Muscle of back (tissue), 11 donors: Measurements from ENCODE around the gene HDAC8. TPM values are rescaled to one million over a fixed set of nuclear protein-coding genes. Genes with fewer than 3 reads are reported as not detected.

Source experiments
- DNase-seq, 3 donors: peaks; one replicate each; pipeline versions ENCODE4 v3.0.0 to v3.0.0-alpha.2; 2013
- polyA plus RNA-seq, 10 donors: library from polyadenylated mRNA; unstranded; fragments of 120-200 nt; gene quantifications; one replicate each; pipeline ENCODE4 v1.2.1, GENCODE V29; 2013; ENCODE audit not compliant: insufficient read length in 10 of 10

The HDAC8 gene
- polyA plus RNA-seq, 10 donors = 14.2 to 27.0 (median 18.5) TPM

- peak in 1 of 3 donors; percentile 6 for DNase-seq
Measured at GRCh38 chrX:72299891-72300630, 272.6 kb downstream of the HDAC8 start.

GRCh38 chrX:72297953-72298730 lies 274.5 kb downstream of the HDAC8 start:
- DNase-seq = no peak

- no peak for DNase-seq
Measured at GRCh38 chrX:72296991-72297390, 275.7 kb downstream of the HDAC8 start.

GRCh38 chrX:72295745-72296144 lies 276.9 kb downstream of the HDAC8 start:
- DNase-seq = no peak

GRCh38 chrX:72294497-72294896 lies 278.1 kb downstream of the HDAC8 start:
- no peak for DNase-seq

DNA sequence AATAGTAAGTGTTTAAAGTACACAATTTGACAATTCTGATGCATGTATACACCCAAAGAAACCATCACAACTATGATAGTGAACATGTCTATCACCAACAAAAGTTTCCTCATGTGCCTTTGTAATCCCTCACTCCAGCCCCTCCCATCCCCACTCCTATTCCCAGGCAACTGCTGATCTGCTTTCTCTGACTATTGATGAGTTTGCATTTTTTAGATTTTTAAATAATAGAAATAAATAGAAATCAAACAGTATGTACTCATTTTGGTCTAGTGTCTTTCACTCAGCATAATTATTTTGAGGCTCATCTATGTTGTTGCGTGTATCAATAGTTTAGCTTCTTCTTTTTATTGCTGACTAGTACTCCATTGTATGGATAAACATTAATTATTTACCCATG lies 290.3 kb downstream of the HDAC8 start:
- no peak for DNase-seq

DNA sequence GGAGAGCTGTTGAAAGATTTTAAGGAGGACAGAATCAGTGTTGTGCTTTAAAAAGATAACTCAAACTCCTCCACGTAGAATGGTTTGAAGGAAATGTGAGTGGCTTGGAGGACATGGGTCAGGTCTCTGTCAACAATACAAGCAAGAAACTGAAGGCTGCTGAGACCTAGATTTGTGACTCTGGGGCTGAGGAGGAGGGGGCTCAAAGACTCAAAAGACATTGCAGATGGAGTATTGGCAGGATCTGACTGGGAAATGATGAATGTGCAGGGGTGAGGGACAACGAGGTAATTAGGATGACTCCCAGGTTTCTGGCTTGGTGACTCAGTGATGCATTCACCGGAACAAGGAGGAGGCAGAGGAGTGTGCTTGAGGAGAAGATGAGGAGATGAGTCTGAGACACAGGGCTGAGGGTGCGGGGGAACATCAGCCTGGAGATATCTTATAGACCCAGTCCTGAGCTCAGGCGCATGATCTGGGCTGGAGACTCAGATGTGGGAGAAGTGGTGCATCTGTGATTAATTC lies 292.3 kb downstream of the HDAC8 start:
- no peak for DNase-seq

Other genes starting within 250 kb of the HDAC8 start
- 1 to 10 TPM; 2.8 to 4.3 (median 3.2) TPM for gene PHKA1, start 141.5 kb upstream of the HDAC8 start, polyA plus RNA-seq
- 1 to 10 TPM in 3 of 10 donors, under 1 TPM in 6, not detected in 1; 0.17 to 1.5 (median 0.62) TPM for gene DMRTC1B, start 204.0 kb upstream of the HDAC8 start, polyA plus RNA-seq
- gene FAM236B, start 209.8 kb upstream of the HDAC8 start, polyA plus RNA-seq = not detected
- gene FAM236D, start 235.4 kb upstream of the HDAC8 start, polyA plus RNA-seq = not detected